ENCODE measurements around the gene STPG2.

DNA sequence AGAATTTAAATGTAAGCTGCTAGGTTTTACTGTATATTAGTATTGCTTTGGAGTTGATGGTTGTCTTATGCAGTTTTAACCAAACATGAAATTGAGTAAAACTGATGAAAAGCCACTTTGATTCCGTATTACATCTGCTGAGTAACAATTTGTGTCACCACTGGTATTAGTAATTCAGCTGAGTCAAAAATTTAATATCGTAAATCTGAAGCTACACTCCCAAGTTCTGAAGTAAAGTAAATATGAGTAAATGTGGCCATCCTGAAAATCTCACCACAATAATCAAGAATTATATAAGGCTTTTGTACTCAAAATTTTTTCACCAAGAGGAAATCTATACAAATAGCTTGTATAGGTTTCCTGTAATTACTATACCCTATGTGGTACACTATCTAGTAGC is 142.3 kb downstream of the STPG2 start:
- TF ChIP-seq POLR2A (IDR thresholded peaks at IDR 0.05), result no peak
- TF ChIP-seq, protein P1, sequence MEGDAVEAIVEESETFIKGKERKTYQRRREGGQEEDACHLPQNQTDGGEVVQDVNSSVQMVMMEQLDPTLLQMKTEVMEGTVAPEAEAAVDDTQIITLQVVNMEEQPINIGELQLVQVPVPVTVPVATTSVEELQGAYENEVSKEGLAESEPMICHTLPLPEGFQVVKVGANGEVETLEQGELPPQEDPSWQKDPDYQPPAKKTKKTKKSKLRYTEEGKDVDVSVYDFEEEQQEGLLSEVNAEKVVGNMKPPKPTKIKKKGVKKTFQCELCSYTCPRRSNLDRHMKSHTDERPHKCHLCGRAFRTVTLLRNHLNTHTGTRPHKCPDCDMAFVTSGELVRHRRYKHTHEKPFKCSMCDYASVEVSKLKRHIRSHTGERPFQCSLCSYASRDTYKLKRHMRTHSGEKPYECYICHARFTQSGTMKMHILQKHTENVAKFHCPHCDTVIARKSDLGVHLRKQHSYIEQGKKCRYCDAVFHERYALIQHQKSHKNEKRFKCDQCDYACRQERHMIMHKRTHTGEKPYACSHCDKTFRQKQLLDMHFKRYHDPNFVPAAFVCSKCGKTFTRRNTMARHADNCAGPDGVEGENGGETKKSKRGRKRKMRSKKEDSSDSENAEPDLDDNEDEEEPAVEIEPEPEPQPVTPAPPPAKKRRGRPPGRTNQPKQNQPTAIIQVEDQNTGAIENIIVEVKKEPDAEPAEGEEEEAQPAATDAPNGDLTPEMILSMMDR (IDR thresholded peaks at IDR 0.05), result no peak
